GM18511 (cell line): ENCODE results near the gene ARPC5L.
"Not testable (repeated sequence)": the region's sequence is repeated elsewhere in the genome, so short reads cannot be mapped to it uniquely, and the experiment has no call there.

ENCODE experiments used
- ATAC-seq: cut with Tn5 transposase; IDR thresholded peaks from one replicate; pipeline ENCODE4 v1.9.1; 2021; ENCODE audit warnings: mild to moderate bottlenecking, moderate library complexity; ENCODE audit not compliant: unreplicated experiment

The ARPC5L gene

DNA sequence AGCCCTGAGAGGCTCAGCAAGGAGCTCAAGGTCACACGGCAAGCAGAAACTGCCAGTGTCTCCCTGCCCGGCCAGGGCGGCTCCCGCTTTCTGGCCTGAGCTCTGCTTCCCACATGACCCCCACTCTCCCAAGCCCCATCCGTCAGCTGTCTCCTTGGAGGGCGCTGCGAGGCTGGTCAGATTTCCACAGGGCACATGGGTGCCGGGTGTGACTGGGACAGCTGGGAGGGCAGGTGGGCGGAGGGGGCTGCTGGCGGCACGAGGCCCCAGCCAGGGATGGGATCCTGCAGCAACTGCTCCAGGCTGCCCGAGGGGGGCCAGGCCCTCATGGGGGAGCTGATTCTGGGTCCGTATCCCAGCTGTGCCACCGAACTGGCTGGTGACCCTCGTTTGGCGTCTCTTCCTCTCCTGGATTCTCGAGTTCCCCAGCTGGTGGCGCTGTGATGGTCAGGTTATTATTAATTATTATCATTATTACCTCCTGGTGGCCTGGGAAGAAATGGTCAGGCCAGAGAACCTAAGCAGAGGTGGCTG is 21.6 kb upstream of the ARPC5L start:
- ATAC-seq: no peak

DNA sequence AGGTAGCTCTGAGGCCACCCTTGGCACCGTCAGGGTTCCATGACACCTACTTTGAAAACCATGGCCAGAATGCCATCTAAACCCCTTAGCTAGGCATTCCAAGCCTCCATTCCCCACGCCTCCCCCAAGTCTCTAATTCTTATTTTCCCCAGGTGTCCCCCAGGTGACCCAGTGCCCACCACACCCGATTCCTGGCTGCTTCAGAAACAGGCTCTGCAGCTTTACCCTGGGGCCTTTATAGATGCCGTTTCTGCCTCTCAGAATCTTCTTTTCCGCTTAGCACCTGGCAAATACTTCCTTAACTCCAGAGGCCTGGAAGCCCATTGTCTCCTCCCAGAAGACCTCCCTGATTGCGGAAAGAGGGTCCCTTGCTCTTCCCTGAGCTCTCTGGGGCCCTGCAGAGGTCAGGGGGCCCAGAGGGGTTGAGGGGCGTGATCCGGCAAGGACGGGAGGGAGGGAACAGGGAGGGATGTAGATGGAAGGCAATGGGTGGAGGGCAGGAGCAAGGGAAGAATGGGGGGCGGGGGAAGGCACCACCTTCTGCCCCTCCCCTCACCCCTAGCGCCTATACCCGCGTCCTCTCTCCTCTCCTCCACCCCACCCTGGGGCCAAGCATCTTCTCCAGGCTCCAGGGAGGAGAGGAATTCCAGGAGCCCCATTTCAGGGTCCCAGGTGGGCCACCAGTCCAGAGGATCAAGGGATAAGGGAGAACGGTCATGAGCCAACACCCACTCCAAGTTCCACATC is 20.7 kb upstream of the ARPC5L start:
- ATAC-seq: no peak

DNA sequence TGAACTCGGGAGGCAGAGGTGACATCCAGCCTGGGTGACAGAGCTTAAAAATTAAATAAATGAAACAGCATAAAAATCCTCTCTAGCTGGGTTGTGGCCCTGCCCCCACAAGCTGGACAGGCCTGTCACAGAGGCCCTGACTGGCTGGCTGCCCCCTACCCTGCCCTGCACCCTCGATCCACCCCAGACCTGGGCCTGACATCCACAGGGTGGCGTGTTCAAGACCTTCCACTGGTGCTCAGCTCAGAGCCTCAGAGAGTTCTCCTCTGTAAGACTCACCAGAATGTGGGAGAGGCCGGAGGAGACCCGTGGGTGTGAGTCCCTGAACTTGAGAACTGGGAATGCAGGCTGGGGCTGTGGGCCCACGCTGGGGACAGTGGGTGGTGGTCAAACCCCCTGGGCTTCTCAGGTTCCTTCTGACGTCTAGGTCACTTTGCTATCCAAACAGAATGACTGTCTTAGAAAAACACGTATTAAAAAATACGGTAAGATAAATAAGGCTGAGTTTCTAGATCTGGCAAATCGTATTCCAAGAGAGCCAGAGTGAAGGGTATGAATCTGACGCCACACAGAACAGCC is 18.4 kb upstream of the ARPC5L start:
- no peak for ATAC-seq

DNA sequence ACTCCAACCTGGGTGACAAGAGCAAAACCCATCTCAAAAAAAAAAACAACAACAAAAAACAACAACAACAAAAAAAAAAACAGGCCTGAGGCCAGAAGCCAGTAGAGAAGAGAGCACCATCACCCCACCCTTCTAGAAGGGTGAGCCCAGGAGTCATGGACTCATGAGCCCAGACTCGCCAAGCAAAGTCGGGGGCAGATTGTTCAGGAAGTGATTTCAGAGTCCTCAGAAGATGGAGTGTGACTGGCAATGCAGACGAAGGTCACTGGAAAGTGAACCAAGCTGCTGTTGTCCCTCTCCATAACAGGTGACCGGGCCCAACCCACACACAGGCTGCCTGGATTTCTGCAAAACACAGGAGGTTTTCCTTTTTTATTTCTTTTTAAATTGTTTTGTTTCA is 17.6 kb upstream of the ARPC5L start:
- ATAC-seq: no peak

DNA sequence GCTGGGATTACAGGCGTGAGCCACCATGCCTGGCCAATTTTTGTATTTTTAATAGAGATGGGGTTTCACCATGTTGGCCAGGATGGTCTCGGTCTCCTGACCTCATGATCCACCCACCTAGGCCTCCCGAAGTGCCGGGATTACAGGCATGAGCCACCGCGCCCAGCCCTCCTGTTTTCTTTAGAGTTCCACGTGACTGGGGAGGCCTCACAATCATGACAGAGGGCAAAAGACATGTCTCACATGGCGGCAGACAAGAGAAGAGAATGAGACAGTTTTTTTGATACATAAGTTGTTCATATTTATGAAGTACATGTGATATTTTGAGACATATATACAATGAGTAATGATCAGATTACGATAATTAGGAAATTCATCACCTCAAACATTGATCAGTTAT is 15.5 kb upstream of the ARPC5L start:
- not testable (repeated sequence) for ATAC-seq

DNA sequence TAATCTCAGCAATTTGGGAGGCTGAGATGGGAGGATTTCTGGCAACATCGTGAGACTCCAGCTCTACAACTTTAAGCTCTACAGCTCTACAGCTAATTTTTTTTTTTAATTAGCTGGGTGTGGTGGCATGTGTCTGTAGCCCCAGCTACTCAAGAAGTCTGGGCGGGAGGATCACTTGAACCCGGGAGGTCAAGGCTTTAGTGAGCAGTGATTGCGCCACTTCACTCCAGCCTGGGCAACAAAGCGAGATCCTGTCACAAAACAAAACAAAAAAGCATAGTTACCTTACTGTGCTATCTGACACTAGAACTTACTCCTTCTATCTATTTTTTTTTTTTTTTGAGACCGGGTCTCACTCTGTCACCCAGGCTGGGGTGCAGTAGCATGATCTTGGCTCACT is 15.0 kb upstream of the ARPC5L start:
- ATAC-seq: no peak

DNA sequence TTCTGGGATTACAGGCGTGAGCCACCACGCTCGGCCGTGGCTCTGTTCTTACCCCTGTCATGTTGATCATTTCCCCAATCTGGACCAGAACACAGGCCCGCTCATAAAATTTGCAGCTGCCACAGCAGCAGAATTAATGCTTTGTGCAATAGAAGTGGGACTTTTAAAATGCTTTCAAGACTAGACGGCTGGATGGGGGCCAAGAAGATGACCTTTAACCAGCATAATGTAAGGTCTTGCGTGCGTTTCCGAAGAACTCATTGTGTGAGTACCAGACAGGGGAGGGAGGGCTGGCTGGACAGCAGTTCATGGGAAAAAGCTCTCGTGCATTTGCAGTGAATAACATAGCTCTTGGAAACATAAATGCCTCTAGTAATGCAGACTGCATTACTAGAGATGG is 12.1 kb upstream of the ARPC5L start:
- ATAC-seq: no peak

DNA sequence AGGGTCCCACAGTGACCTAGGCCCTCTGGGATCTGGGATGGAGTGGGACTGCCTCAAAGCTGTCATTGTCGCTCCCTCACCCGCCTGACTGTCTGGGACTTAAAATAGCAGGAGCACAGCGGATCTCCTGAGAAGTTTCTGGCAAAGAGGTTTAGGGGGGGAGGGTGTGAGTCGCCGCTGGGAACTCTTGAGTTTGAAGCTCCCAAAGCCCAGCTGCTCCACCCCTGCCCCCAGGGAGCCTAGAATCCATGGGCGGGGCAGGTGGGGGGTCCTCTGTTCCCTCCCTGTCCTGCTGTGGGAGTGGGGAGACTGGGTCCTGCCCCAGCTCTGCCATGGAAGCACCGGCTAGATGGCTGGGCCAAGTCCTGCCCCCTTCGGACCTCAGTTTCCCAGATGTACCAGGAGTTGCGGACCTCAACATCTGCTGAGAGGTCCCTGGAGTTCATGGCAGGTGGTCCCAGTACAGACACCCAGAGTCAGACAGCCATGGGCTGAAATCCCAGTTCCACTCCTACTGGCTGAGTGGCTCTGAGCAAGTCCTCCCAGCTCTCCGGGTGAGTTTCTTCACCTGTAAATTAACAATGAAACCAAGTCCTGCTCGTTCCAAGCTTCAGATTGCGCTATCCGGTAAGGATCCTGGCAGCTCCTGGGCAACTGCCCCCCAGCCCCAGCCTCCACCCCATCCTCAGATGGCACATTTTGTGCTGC is 9.7 kb upstream of the ARPC5L start:
- ATAC-seq: no peak

DNA sequence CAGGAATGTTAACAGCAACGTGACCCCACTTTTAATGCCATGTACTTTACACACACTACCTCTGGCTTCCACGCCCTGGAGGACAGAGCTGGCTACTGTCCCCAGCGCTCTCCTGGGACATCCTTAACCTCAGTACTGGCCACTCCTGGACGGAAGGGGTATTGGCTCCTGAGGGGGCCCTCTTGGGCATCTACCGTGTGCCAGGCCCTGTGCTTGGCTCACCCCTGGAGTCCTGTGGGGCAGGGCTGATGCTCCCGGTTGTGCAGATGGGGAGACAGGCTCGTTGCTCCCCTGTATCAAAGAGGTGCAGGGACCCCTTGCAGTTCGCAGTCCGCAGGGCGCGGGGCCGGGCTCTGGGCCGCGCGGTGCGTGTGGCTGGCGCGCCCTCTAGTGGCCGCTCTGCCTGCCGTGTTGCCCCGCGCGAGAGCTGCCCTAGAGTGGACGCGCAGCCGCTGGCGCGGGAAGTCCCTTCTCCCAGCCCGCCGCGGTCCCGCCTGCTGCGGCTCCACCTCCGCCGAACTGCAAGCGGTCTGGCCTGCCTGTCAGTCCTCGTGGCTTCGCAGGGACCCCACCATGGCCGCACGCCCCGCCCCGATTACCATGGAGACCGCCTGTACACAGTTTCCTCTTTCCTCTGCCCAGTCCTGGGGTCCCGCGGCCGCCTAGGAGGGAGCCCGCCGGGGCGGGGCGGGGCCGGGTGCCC is 8.9 kb upstream of the ARPC5L start, which contains the start of gene WDR38:
TSS of gene WDR38 (plus strand) at position 632 of the 703 bp plus-strand sequence. CDS start 72 bp downstream, outside the sequence.
- peak; percentile 76 for ATAC-seq

DNA sequence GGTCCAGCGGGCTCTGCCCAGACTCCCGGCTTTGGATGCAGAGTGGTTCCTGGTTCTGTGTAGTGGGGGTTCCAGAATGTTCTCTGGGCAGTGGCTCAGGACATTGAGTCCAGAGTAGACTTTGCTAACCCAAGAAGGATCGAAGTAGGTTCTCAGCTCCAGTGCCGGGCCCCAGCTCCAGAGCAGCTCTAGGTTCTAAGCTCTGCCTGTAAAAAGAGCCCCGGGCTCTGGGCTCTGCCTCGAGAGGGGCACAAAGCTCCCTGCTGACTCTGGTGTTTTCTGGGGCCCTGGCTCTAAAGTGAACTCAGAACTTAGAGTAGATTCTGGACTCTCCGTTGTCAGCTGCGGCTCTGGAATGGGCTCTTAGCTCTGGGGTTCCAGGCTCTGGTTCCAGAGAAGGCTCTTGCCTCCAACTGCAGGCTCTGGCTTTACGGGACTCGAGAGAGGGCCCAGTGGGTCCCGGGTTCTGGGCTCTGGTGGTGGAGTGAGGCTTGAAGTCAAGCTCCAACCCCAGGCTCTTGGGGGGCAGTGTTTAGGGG is 8.3 kb upstream of the ARPC5L start:
- no peak for ATAC-seq

DNA sequence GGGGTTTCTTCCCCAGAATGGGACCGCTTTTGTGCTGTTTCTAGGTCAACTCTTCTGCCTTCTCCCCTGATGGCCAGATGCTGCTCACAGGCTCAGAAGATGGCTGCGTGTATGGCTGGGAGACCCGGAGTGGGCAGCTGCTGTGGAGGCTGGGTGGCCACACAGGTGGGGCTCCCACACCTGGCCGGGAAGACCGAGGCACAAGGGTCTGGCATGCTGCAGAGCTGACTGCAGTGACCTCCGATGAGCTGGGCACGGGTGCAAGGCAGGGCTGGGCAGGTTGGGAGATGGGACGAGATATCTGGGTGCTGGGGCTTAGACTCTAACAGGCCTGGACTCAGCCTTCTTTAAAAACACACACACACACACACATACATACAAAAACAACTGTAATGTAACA is 7.8 kb upstream of the ARPC5L start:
- no peak for ATAC-seq

DNA sequence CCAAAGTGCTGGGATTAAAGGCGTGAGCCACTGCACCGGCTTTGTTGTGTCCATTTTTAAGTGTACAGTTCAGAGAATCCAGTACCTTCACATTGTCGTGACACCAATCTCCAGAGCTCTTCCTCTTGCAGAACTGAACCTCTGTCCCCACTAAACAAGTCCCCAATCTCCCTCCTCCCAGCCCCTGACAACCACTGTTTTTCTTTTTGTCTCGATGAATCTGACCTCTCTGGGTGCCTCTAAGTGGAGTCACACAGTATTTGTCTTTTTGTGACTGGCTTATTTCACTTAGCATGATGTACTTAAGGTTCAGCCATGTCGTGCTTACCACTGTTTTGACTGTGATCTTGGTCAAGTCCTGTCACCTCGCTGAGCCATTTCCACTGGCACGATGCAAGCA is 7.1 kb upstream of the ARPC5L start:
- no peak for ATAC-seq

DNA sequence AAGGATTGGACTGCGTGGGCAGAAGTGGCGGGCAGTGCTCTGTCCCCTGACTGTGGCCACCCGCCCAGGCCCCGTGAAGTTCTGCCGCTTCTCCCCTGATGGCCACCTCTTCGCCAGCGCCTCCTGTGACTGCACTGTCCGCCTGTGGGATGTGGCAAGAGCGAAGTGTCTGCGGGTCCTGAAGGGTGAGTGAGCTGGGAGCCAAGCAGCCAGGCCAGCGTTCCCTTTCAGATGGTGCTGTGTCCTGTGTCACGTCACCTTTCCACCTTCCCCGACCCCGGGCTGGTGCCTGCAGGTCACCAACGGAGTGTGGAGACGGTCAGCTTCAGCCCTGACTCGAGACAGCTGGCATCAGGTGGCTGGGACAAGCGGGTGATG is 6.4 kb upstream of the ARPC5L start:
- ATAC-seq: no peak

DNA sequence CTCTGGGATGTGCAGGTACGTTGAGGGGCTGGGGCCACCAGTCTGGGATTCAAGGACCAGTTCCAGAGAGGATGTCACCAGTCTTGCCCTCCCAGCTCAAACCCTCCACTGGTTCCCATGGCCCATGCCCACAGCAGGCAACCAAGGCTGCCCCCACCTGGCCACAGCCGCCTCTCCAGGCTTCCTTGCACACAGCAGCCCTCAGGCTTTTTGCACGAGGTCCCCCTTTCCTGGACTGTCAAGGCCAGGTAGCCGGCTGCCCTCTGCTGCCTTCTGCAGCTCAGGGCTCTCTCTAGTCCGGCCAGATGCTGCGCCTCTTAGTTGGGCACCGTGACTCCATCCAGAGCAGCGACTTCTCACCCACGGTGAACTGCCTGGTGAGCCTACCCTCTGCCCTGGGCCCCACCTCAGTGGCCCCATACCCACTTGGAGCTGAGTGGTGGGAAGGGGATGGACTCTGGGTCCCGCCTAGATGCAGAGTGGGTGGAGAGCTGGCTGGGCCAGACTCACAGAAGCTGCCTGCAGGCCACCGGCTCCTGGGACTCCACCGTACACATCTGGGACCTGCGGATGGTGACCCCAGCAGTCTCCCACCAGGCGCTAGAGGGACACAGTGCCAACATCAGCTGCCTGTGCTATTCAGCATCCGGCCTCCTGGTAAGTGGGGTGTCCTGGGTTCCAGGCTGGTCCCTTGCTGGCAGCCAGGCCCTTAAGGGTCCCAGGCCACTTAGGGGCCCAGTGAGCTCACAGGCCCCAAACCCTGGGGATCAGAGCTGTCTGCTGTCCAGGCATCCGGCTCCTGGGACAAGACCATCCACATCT is 5.8 kb upstream of the ARPC5L start:
- no peak for ATAC-seq

DNA sequence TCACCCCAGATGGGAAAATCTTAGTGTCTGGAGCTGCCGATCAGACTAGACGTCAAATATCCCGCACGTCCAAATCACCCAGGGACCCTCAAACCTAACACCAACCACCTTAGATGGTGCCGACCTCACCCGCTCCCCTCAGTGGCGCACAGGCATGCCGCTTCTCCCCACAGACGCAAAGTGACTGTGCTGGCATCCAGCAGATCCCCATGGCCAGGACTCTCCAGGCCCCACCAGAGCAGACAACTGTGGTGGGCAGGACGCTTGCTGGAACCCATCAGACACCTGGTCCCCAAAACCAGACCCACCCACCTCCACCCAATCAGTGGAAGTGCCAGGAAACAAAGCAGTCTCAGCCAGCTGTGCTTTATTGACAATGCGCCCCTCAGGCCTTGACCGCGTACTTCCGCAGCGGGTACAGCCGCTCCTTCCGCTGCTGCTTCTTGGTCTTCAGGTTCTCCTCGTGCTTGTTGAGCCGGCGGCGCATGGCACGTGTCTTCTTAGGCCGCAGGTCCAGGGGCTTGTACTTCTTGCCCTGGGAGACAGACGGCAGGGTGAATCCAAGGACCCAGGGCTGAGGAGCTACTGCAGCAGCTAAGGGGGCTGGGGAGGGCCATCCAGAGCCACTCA is 4.3 kb upstream of the ARPC5L start:
- no peak for ATAC-seq

DNA sequence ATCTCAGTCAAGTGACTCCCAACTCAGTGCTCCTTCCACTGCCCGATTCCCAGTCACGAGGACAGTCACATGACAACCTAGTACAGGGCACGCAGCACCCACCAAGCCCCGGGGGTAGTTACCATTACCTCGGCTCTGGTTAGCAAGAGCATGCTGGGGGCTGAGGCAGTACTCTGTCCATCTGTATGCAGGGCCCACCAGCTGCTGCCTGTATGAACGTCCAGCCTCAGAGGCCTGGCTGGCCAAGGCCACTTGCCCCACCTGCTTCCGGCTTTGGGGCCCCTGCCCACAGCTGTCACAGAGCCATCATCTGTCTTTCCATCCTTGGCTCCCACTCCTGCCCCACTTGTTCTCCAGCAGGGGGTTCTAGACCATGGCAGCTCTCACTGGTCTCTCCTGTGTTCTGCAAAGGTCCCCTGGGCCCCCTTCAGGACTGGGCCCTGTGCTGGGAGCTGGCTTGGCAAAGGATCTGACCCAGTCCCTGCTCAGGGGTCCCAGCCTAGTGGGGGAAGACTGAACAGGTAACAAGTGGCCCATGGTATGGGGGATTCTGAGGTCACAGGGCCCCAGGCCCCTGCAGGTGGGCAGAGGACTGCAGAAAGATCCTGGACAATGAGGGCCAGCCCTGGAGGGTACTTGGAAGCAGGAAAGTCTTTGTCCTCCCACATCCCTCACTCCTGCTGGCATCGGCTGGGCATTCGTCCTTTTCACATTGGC is 3.4 kb upstream of the ARPC5L start:
- ATAC-seq: no peak

DNA sequence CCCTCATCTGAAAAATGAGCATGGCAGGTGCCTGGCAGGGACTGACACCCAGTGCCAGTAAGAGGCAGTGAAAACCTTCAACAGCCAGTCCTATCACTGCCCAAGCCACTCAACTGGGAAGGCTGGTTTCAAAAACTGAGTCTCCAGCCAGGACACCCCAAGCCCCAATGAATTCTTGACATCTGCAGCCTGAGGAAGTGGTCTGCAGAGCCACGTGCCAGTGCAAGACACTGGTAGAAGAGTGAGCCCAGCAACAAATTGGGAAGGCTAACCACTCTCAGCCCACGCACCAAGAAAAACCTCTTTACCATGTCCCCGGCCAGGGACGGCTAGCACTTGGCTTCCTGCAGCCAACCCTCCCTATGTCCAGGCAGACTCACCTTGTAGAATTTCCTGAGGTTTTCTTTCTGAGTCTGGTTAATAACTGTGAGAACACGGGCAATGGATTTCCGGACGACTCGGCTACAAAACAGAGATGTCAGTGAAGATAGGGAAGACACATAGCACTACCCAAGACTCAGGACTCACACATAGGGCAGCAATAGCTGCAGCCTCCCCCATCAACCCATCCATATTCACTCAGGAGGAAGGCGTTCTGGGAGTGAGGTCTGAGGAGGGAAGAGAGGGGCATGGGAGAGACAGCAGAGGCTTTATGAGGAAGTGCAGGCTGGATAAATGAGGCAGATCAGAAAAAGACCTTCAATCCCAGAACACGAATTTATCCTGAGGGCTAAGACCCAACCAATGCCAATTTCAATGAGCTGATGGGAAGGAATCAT is 1.9 kb upstream of the ARPC5L start:
- ATAC-seq: no peak

DNA sequence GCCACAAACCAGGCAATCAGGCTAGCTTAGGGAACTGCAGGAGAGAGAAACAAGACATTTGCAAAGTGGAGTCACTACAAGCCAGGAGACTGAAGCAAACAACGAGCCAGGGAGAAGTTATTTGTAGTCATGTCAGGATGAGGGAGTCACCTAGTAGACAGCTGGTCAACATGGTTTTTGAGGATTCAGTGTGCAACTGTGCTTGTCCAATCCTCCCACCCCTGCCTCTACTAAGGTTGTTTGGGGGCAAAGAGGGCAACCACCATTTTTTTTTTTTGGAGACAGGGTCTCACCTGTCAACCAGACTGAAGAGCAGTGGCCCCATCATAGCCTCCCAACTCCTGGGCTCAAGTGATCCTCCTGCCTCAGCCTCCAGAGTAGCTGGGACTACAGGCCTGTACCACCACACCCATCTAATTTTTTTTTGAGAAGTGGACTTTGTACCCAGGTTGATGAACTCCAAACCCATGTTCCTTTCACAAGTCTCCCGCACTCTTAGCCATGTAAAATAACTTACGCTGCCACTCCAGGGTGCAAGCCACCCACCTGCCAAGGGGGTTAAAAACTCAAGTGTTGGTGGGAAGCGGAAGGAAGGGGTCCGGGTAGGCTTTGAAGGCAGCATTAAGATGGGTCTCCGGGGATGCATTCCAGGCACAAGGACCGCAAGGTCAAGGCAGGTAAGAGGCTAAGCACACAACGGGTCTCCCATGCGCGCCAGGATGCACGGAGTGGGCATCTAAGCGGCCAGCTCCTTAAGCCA is 1.2 kb upstream of the ARPC5L start:
- ATAC-seq: no peak
